ENCODE data around the gene WWP2.

WWP2 gene

GRCh38 chr16:69934751-69935150, 172.6 kb downstream of the WWP2 start:
- no peak overlapping the region for H3K4me3 ChIP-seq (ENCODE audit: control insufficient read depth, low read depth, low read length)
- no peak for DNase-seq (ENCODE audit: low read depth)
- no peak for TF ChIP-seq CTCF (conservative IDR thresholded peaks at IDR 0.05; ENCODE audit: control insufficient read depth, insufficient read depth, low read depth, low read length)

- TF ChIP-seq CTCF (conservative IDR thresholded peaks at IDR 0.05; ENCODE audit: control insufficient read depth, insufficient read depth, low read depth, low read length), result no peak
- no peak overlapping the region for H3K4me3 ChIP-seq (ENCODE audit: control insufficient read depth, low read depth, low read length)
- no peak for DNase-seq (ENCODE audit: low read depth)
Measured at GRCh38 chr16:69935278-69935711, 173.2 kb downstream of the WWP2 start.

- H3K4me3 ChIP-seq (ENCODE audit: control insufficient read depth, low read depth, low read length), result no peak overlapping the region
- no peak for DNase-seq (ENCODE audit: low read depth)
- TF ChIP-seq CTCF (conservative IDR thresholded peaks at IDR 0.05; ENCODE audit: control insufficient read depth, insufficient read depth, low read depth, low read length), result no peak
Measured at GRCh38 chr16:69935740-69936139, 173.6 kb downstream of the WWP2 start.

DNA sequence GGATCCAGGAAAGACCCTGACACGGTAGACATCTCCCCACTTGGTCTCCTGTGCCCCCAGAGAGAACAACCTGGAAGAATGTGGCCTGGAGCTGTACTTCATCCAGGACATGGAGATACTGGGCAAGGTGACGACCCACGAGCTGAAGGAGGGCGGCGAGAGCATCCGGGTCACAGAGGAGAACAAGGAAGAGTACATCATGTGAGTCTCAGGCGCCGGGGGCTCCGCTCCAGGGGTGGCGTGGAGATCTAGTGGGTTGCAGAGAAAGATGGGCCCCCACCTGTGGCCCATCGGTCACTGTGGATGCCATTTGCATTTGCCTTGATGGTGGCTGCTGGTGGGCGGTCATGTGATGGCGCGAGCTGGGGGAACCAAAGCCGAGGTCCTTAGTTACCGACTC, 174.1 kb downstream of the WWP2 start:
- DNase-seq (ENCODE audit: low read depth), result no peak
- no peak for TF ChIP-seq CTCF (conservative IDR thresholded peaks at IDR 0.05; ENCODE audit: control insufficient read depth, insufficient read depth, low read depth, low read length)
- H3K4me3 ChIP-seq (ENCODE audit: control insufficient read depth, low read depth, low read length), result no peak overlapping the region

- TF ChIP-seq CTCF (conservative IDR thresholded peaks at IDR 0.05; ENCODE audit: control insufficient read depth, insufficient read depth, low read depth, low read length), result no peak
- no peak for DNase-seq (ENCODE audit: low read depth)
- no peak overlapping the region for H3K4me3 ChIP-seq (ENCODE audit: control insufficient read depth, low read depth, low read length)
Measured at GRCh38 chr16:69936751-69937211, 174.6 kb downstream of the WWP2 start.

GRCh38 chr16:69937465-69937951, 175.4 kb downstream of the WWP2 start:
- TF ChIP-seq CTCF (conservative IDR thresholded peaks at IDR 0.05; ENCODE audit: control insufficient read depth, insufficient read depth, low read depth, low read length), result peak; percentile 30
- DNase-seq (ENCODE audit: low read depth), result no peak
- H3K4me3 ChIP-seq (ENCODE audit: control insufficient read depth, low read depth, low read length), result no peak overlapping the region
